Skin epidermis (tissue), 12 donors: ENCODE measurements around the gene SNED1.
A peak's percentile ranks its signal among the peaks of the same experiment; 100 is the strongest.

Source experiments
- H3K27ac ChIP-seq, 21 experiments: fragments of 200-600 bp; sonication (generic) in 11 of 21; one replicate each; pipeline ENCODE4 v1.5.0; 2020; ENCODE audit warnings: mild to moderate bottlenecking in 3 of 21, inconsistent platforms in 2 of 21, moderate library complexity in 2 of 21
- H3K4me3 ChIP-seq, 7 experiments: fragments of 200-600 bp; sonication (generic) in 2 of 7; one replicate each; pipeline ENCODE4 v1.5.0; 2020; ENCODE audit warnings: inconsistent platforms in 2 of 7, mild to moderate bottlenecking in 2 of 7, moderate library complexity in 1 of 7

SNED1 gene

DNA sequence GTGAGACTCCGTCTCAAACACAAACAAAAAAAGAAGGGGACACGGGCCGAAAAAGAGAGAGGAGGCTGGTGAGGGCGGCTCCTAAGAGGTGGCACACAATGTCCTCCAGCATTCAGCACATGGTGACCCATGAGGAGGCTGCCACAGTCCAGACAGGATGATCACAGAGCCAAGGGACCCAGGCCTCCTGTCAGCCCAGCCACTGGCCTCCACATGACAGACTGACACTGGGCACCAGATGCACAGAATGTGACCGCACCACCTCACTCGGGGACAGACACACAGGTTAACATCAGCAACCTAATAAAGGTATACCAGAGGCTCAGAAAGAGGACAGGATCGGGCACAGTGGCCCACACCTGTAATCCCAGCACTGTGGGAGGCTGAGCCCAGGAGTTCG lies 129.8 kb downstream of the SNED1 start:
- Histone ChIP-seq H3K27ac (peak overlapping the region in 7 of 21 experiments; percentile 36 to 89 (median 65)), H3K4me3 (no peak overlapping the region)

DNA sequence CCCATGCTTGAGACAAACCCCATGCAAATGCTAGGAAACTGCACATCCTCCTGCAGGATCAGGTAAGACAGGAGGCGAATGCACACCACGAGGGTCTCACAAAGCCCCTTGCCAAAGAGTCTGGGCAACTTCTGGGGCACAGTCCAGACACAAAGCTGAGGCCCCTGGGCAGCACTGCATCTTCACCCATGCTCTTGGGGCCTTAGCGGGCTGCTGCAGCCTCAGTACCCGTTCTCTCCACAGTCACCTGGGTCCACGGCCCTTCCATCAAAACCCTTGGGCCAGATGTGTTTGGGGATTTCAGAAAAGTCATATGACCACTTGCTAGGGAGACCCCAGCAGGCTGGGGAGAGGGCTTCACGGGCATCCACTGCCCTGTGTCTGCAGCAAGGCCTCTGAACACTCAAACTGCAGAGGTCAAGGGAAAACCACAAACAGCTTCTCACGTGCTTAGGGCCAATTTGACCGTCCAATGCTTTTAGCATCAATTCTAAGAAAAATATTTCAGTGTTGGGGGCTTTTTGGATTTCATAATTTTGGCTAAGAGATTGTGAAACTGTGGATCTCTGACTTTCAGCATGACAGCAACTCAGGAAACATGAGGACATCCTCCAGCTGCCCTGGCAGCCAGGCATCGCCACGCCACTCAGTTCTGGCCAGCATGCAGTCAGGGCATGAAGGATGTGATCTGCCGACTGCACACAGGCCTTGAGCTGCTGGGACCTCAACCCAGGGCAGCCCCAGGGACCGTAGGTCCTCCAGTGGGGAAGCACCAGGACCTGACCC lies 130.9 kb downstream of the SNED1 start:
- H3K4me3 ChIP-seq, result no peak overlapping the region
- peak overlapping the region in 2 of 21 experiments; percentile 77 to 89 for H3K27ac ChIP-seq

DNA sequence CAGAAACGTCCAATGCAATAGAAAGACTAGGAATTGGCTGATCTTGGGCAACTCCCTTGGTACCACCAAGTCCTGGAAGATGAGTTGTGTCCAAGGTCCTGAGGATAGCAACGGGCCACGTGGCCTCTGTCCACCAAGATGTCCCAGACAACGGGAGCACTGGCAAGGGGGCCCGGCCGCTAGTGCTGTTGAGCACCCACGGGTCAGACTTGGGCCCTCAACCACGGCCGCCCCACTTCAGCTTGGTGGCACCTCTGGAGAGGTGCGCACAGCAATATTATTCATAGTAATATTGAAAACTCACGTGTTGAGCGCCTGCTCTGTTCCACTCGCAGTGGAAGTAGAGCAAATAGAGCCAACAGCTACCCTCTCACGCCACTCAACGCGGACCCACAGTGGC lies 131.9 kb downstream of the SNED1 start:
- Histone ChIP-seq H3K4me3 (no peak overlapping the region), H3K27ac (no peak overlapping the region)

DNA sequence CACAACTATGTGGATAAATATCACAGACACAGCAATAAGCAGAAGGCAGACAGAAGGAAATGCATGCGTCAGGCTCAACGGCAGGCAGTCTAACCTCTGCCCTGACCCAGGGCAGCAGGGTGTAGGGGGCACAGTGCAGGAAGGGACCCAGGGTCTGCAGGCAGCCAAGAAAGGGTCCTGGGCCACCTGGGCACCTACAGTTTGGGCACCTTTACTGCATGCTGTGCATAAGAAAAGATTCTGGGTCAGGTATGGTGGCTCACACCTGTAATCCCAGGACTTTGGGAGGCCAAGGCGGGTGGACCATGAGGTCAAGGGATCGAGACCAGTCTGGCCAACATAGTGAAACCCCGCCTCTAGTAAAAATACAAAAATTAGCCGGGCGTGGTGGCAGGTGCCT lies 133.1 kb downstream of the SNED1 start:
- Histone ChIP-seq H3K4me3 (no peak overlapping the region), H3K27ac (no peak overlapping the region)

DNA sequence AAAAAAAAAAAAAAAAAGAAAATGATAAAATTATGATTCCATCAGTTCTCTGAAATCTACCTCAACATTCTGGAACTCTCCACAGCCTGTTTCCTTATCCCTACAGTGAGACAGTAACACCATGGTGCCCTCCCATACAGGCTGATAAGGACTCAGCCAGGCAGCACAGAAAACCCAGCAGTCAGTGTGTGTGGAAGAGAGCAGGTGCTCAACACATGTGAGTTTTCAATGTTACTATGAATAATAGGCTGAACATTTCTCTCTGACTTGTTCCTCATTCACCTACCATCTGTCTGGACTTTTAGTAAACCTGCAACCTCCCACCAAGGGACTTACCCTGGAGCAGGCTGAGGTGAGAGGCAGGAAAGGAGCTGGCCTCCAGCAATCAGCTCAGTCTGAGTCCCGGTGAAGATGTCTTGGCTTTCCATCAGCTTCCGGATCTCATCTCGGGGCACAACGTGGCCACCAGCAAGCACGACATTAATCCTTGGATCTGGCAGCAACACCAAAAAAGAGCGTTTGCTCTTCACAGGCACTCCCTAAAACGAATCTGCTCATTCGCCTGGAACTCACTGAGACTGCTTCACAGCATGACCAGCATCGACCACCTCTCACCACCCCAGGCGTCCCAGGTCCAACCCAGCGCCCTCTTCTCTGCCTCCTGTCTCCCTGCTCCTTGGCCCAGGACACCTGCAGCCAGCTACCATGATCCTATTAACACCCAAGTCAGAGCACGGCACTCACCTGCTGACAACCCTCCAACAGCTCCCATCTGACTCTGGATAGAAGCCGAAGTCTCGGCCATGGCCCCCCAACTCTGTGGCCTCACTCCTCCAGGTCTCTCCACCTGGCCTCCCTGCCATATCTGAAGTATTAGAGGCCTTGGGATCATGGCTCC lies 134.4 kb downstream of the SNED1 start:
- H3K27ac ChIP-seq, result peak overlapping the region in 1 of 21 experiments; percentile 32
- H3K4me3 ChIP-seq, result no peak overlapping the region

DNA sequence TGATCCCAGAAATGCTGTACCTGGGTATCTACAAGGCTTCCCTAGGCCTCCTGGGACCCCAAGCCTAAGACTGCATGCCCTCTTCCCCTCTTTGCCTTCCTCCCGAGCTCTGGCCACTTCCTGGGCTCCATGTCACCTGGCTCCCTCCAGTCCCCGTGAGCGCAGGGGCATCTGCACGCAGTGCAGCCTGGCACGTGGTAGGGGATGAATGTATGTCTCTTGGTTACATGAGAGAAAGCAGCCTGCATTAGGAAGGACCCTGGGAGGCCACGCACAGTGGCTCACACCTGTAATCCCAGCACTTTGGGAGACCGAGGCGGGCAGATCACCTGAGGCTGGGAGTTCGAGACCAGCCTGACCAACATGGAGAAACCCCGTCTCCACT lies 135.0 kb downstream of the SNED1 start:
- no peak overlapping the region for H3K27ac ChIP-seq
- no peak overlapping the region for H3K4me3 ChIP-seq

DNA sequence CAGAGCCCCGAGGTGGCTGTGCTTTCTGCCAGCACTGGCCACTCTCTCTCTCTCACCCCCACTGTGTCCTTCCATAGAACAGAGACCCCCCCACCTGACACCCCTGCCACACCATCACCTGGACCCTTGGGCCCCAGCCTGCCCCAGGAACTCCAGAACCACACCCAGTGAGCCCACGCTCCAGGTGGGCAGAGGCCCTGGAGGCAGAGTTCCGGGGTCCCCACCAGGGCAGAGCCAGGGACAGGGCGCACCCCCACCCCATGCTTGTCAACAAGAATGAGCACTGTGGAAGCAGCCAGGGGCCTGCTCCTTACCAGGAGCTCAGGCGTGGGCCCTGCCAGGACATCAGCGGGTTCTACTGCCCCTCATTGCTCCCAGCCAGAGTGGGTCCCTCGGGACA lies 136.3 kb downstream of the SNED1 start:
- no peak overlapping the region for H3K4me3 ChIP-seq
- H3K27ac ChIP-seq, result no peak overlapping the region

DNA sequence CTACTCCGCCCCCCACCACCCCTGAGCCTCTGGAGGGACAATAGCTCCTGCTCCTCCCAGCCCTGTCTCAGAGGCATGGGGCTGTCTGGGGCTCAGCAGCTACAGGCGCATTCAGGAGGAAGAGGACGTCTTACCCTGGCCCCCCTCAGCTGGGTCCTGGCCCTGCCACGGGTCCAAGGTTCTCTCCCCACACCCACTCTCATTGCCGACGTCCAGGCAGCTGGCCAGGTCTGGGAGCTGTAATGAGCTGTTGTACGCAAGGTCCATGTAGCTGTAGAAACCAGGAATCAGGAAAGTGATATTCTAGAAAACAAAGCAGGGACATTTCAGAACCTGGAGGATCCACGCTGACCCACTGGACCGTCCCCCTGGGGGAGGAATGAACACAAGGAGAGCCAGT lies 137.3 kb downstream of the SNED1 start:
- no peak overlapping the region for H3K27ac ChIP-seq

DNA sequence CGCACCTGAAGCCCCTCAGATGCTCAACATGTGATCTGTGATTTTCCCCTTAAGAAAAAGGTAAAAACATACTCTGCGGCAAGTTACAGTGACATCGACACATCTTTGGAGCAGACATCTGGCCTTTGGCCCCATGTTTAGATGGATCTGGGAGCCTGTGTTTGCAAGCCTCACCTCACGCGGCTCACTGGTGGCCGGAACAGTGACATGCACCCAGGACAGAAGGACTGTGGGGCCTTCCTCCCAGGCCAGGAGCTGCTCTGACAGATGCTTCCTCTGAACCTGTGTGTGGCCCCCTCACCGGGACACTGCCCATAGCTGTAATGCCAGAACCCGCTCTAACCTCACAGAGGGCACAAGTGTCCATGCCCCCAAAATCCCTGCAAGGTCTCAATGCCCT lies 137.8 kb downstream of the SNED1 start:
- H3K27ac ChIP-seq, result no peak overlapping the region
- no peak overlapping the region for H3K4me3 ChIP-seq

More for the DNA sequence above, 137.3 kb downstream of the SNED1 start:
- H3K4me3 ChIP-seq, result no peak overlapping the region

DNA sequence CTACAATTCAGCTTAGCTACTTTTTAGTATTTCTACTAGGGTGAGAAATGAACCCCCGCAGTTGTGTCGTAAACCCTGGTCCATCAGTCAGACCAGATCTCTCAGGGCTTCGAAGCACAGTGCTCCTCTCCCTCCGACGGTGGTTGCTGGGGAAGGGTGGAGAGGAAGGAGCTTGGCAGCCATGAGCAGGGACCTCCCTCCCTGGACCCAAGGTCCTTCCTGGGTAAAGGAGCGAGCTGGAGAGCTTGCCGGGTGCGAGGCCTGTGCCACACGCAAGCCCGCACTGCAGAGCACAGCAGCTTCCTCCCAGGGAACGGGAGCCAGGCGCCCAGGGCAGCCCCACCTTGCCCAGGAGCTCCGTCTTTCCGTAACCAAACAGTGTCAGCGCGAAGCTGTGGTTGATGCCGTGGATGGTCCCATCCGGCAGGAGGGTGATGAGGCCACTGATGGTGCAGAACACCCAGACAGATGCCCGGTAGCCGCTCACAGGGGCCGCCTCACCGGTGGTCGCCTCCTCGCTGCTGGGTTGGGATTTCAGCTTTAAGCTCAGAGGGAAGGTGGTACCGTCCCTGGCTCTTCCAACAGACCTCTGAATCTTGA lies 138.3 kb downstream of the SNED1 start:
- no peak overlapping the region for H3K4me3 ChIP-seq
- no peak overlapping the region for H3K27ac ChIP-seq

DNA sequence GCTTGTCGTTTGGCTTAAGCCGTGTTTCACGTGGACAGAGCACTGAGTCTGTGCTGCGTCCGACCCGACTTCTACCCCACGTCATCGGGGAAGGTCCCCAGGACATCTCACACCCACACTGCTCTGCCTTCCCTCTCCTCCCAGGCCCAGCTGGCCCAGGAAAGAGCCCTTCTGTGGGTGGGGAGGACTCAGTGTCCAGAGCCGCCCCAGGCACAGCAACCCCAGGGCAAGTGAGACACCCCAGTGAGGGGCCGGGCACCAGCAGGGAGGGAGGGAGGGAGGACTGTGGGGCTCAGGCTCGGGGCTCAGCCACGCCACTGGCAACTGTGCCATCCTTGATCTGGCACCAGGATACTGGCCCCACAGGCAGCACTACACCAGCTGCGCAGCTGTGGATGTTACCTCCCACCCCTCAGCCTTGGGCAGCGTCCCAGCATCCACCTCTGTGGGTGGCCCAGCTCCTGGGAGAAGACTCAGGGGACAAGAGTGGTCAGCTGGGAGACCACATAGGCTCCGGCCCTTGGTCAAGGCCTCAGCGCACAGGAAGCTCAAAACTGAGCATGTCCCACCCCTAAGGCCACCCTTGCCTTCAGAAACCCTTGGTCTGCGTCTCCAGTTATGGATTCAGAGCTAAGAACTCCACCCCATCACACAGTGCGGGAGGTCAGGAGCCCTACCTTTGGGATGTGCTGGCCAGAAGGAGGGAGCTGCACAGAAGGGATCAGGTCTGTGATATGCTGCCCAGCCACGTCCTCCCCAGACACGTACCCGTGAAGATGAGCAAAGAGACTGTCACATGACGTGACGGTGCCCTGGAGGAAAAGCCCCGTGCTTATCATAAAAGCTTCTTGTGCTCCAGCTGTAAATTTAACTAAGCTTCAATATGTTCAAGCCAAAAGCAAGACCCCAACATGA lies 139.1 kb downstream of the SNED1 start:
- no peak overlapping the region for H3K27ac ChIP-seq
- H3K4me3 ChIP-seq, result no peak overlapping the region

DNA sequence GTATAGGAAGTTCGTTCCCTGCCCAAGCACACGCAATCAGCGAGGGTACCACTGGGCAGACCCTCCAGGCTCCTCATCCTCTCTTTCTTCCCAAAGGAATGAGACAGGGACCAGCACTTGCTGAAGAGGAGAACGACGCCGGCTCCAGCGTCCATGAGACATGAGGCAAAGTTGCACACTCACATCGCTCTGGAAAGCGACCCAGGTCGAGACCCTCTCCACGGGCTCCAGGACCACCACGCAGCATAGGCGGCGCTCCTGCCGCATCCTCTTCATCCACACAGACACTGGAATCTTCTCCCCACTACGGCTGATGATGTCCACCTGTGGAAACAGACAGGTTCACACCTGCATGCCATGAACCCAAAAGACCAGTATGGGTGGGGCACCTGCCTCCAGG lies 140.1 kb downstream of the SNED1 start:
- no peak overlapping the region for H3K4me3 ChIP-seq
- H3K27ac ChIP-seq, result no peak overlapping the region

DNA sequence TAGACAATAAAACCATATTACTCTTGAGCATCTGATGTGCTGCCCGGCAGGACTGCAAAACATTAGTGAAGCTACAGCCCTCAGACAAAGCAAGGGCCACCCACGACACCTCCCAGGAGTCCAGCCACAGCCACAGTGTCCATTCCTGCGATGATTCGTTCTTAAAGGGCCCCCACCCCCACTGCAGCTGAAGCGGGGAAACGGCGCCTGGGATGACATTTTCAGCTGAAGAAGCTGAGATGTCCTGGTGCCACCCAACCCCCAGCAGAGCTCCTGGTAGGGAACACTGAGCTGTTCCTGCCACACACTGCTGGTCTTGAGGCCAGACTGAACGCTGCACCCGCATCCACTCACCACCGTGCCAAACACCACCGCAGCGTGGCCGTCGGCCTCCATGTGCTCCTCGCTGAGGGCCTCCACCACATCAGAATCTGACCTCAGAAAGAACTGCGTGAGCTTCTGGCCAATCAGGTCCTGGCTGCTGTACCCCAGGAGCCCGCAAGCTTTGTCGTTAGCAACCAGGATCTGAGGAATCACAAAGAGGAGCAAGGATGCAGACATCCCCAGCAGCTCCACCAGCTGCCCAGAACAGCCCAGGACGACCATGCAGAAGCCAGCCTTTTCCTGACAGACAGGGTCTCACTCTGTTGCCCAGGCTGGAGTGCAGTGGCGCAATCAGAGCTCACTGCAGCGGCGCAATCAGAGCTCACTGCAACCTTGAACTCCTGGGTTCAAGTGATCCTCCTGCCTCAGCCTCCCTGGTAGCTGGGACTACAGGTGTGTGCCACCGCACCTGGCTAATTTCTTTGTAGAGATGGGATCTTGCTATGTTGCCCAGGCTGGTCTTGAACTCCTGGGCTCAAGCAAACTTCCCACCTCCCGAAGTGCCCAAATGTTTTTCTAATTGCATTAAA lies 141.4 kb downstream of the SNED1 start:
- Histone ChIP-seq H3K27ac (no peak overlapping the region), H3K4me3 (no peak overlapping the region)

DNA sequence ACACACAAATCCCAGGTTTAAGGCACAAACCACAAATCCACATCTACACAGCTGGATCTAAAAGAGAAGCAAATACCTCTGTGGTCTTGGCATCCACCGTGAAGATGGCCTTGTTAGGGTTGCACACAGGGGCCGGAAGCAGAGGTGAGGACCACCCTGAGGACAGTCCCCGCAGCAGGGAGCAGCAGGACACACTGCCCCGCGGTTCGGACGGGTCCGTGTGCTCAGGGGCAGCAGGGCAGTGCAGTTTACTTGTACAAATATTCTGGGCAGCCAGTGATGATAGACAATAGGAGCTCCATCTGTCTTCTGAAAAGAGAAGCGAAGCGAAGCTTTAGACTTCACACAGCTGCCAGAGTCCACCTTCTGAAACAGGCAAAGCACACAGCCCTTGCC lies 142.0 kb downstream of the SNED1 start:
- no peak overlapping the region for H3K4me3 ChIP-seq
- no peak overlapping the region for H3K27ac ChIP-seq

DNA sequence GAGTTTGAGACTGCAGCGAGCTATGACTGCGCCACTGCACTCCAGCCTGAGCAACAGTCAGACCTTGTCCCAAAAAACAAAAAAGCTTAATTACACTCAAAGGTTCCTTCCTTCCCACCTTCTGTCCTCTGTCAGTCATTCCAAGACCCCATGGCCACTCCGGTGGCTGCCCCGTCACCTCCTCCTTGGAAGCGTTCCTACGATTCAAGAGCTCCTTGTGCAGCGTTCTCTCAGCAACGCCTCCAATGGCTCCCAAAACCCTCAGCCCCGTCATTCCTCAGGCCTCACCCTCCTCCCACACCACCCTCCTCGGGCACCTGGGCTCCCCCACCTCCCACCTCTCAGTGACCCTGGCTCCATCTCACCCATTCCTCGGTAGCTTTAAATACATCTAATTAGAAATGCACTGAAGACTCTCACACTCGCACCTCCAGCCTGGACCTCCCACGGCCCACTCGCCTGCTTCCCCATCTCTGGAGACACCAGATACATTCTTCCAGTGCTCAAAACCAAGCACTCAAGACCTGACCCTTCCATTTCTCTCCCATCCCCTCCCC lies 142.9 kb downstream of the SNED1 start:
- no peak overlapping the region for H3K27ac ChIP-seq

DNA sequence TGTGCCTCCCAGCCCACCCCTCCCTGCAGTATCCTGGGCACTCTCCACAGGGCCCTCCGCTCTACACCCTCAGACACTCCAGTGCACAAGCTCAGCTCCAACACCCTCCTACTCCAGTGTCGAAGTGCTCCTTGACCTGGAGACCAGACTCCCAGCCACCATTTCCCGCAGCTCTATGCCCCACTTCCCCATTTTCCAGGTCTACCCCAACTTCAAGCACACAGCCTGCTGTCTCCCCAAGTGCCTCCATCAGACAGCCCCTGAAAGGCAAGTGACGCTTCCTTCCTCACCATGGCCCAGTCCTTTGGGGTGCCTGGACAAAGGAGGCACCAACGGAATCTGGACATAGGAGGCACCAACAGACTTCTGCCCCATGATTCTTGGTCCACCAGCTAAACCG lies 143.6 kb downstream of the SNED1 start:
- Histone ChIP-seq H3K4me3 (no peak overlapping the region), H3K27ac (no peak overlapping the region)

More for the DNA sequence above, 142.9 kb downstream of the SNED1 start:
- H3K4me3 ChIP-seq, result no peak overlapping the region

DNA sequence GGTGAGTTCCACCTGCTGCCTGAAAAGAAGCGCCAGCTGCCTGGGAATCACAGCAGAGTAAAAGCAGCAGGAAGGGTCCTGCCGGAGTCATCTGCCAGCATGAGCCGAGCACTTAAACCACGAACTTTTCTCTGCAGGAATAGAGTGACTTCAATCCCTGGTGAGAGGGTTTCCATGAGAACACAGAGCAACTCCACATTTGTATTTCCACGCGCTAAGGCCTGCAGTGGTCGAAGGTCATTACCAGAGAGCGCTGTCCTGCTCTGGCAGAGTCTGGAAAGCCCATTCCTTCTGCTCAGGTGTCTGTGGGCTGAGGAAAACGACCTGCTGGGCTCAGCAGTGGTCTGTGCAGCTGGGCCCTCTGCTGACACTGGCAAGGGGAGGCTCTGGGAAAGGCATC lies 144.2 kb downstream of the SNED1 start:
- Histone ChIP-seq H3K27ac (no peak overlapping the region), H3K4me3 (no peak overlapping the region)
